Body of pancreas (tissue), 4 donors: ENCODE results near the gene IVL. TPM values are rescaled to one million over a fixed set of nuclear protein-coding genes. Genes with fewer than 3 reads are reported as not detected.

Experiments
- ATAC-seq: fragments of 150-250 bp; one replicate; pipeline ENCODE4 v1.9.1; 2016
- DNase-seq, 4 donors: peaks; one replicate each; pipeline ENCODE4 v3.0.0-alpha.2; 2019
- H3K27ac ChIP-seq, 4 donors: fragments of 200-600 bp; sonication (generic); 1 replicate in 3 of 4; 2 replicates in 1 of 4; pipeline versions ENCODE4 v1.5.1 to v1.6.1; 2016 to 2019; ENCODE audit warnings: mild to moderate bottlenecking in 1 of 4, mixed read lengths in 1 of 4, moderate library complexity in 1 of 4
- H3K27me3 ChIP-seq, 2 donors: fragments of 200-600 bp; sonication (generic); one replicate each; pipeline ENCODE4 v1.6.0; 2016; ENCODE audit warnings: mild to moderate bottlenecking in 1 of 2
- H3K36me3 ChIP-seq, 2 donors: fragments of 200-600 bp; sonication (generic); replicated peaks in 1 of 2; 2 replicates each; pipeline ENCODE4 v1.5.1; 2016; ENCODE audit warnings: low read depth in 2 of 2; ENCODE audit not compliant: insufficient read depth in 1 of 2
- H3K4me1 ChIP-seq: fragments of 200-600 bp; sonication (generic); one replicate; pipeline ENCODE4 v1.6.0; 2016
- H3K4me3 ChIP-seq, 2 donors: fragments of 200-600 bp; sonication (generic); 1 replicate in 1 of 2; 2 replicates in 1 of 2; pipeline ENCODE4 v1.5.1; 2016 to 2019
- H3K9me3 ChIP-seq, 3 donors: fragments of 200-600 bp; sonication (generic); 1 replicate in 2 of 3; 2 replicates in 1 of 3; pipeline ENCODE4 v1.5.1; 2016
- CTCF ChIP-seq, 7 experiments: fragments of 450-650 bp in 4 of 7; fragments of 200-600 bp in 3 of 7; sonication (generic) in 3 of 7; IDR thresholded peaks; one replicate each; pipeline ENCODE4 v1.5.1; 2016 to 2019; ENCODE audit warnings: antibody characterized with exemption in 7 of 7
- POLR2A ChIP-seq, 3 donors: fragments of 450-650 bp; IDR thresholded peaks; one replicate each; pipeline ENCODE4 v1.6.1; 2016; ENCODE audit warnings: antibody characterized with exemption in 3 of 3, mild to moderate bottlenecking in 2 of 3
- WGBS, 2 donors: methylation state at CpG; one replicate each; pipeline ENCODE4 v1.1.5; 2017; 5-methylcytosine and 5-hydroxymethylcytosine counted together
- intact Hi-C: fragments of 100-400 bp; cut with DNase I; formaldehyde crosslinking; loops from one replicate; pipeline ENCODE4 v1.15.1; 2023
- total RNA-seq, 2 donors: library from RNA; depleted of rRNA; stranded (reverse); fragments of >200 nt; gene quantifications; one replicate each; pipeline ENCODE4 v1.1.0, GENCODE V29; 2016

Gene IVL
- total RNA-seq, 2 donors from 2014 or later, result not detected

GRCh38 chr1:152912471-152912870 lies 4.1 kb downstream of the IVL start:
- Histone ChIP-seq H3K36me3 (no peaks in the 10 kb centered on the region), H3K4me3 (no peak overlapping the region), H3K27ac (no peak overlapping the region), H3K27me3 (no peaks in the 10 kb centered on the region), H3K4me1 (no peaks in the 10 kb centered on the region), H3K9me3 (no peaks in the 10 kb centered on the region)
- ATAC-seq (no peak), DNase-seq (no peak)
- WGBS, 2 donors, result 36 to 50% methylated on average over 1 of the region's 1 CpG
- no peak for TF ChIP-seq CTCF (IDR thresholded peaks at IDR 0.05)
- no peak for TF ChIP-seq POLR2A (IDR thresholded peaks at IDR 0.05)
- intact Hi-C loops, result no loop called here

GRCh38 chr1:152912900-152913299 lies 4.6 kb downstream of the IVL start:
- Histone ChIP-seq H3K4me3 (no peak overlapping the region), H3K27me3 (no peaks in the 10 kb centered on the region), H3K4me1 (no peaks in the 10 kb centered on the region), H3K27ac (no peak overlapping the region), H3K36me3 (no peaks in the 10 kb centered on the region), H3K9me3 (no peaks in the 10 kb centered on the region)
- intact Hi-C loops, result no loop called here
- DNase-seq (no peak), ATAC-seq (no peak)
- TF ChIP-seq POLR2A (IDR thresholded peaks at IDR 0.05) (no peak), CTCF (IDR thresholded peaks at IDR 0.05) (no peak)
- WGBS, 2 donors, result 35 to 36% methylated on average over 5 of the region's 5 CpGs

GRCh38 chr1:152917794-152918193 lies 9.4 kb downstream of the IVL start:
- Histone ChIP-seq H3K9me3 (no peaks in the 10 kb centered on the region), H3K4me3 (no peak overlapping the region), H3K27ac (no peak overlapping the region), H3K27me3 (no peaks in the 10 kb centered on the region), H3K4me1 (no peaks in the 10 kb centered on the region), H3K36me3 (no peaks in the 10 kb centered on the region)
- ATAC-seq, result peak; percentile 38
- intact Hi-C loops, result no loop called here
- TF ChIP-seq POLR2A (IDR thresholded peaks at IDR 0.05) (no peak), CTCF (IDR thresholded peaks at IDR 0.05) (peak in 6 of 7 experiments; percentile 33 to 67 (median 60))
- 7 to 14% methylated on average over 3 of the region's 3 CpGs for WGBS, 2 donors
- peak; percentile 12 to 29 (median 20) for DNase-seq

- no peak for ATAC-seq
- no peaks in the 10 kb centered on the region for H3K36me3 ChIP-seq
- intact Hi-C loops, result no loop called here
These were observed 10.7 kb downstream of the IVL start for GRCh38 chr1:152919071-152919470.

More at GRCh38 chr1:152919071-152919470, 10.7 kb downstream of the IVL start:
- H3K9me3 ChIP-seq, result no peaks in the 10 kb centered on the region
- no peaks in the 10 kb centered on the region for H3K27me3 ChIP-seq
- no peak overlapping the region for H3K4me3 ChIP-seq
- DNase-seq, result no peak
- H3K4me1 ChIP-seq, result no peaks in the 10 kb centered on the region
- TF ChIP-seq CTCF (IDR thresholded peaks at IDR 0.05), result no peak
- no peak for TF ChIP-seq POLR2A (IDR thresholded peaks at IDR 0.05)
- H3K27ac ChIP-seq, result no peak overlapping the region
